MM.1S (cell line): ENCODE results near the gene GRIK2.

Source experiments
- CTCF ChIP-seq: fragments of 300-600 bp; sonication (generic); IDR thresholded peaks from 2 replicates; pipeline ENCODE4 v1.5.1; 2016; ENCODE audit warnings: antibody characterized with exemption, low read length, mixed read lengths
- EZH2 ChIP-seq: fragments of 300-600 bp; sonication (generic); optimal IDR thresholded peaks from 2 replicates; pipeline ENCODE3; 2017; ENCODE audit warnings: low read depth, mild to moderate bottlenecking, antibody characterized with exemption, low read length, mixed read lengths

- TF ChIP-seq CTCF (no peak), EZH2 (no peak)
These were observed 1.4 kb downstream of the GRIK2 start for GRCh38 chr6:101394936-101395335.
